ENCODE data around the gene UQCRC1. TPM values are rescaled to one million over a fixed set of nuclear protein-coding genes. Genes with fewer than 3 reads are reported as not detected.

UQCRC1 gene
- total and polyA plus RNA-seq, 12 donors: 723 to 1,330 (median 1,035) TPM

GRCh38 chr3:48555231-48555948 is 54.1 kb downstream of the UQCRC1 start:
- no peak for DNase-seq
- Histone ChIP-seq H3K4me3 (peak overlapping the region in 1 of 10 donors; percentile 72), H3K36me3 (no peaks in the 10 kb centered on the region), H3K9me3 (no peaks in the 10 kb centered on the region), H3K27ac (peak overlapping the region in 1 of 10 donors; percentile 86), H3K27me3 (no peaks in the 10 kb centered on the region), H3K4me1 (peaks cover 5 to 70% (median 23%) of the 10 kb centered on the region in 9 donors)
- no peak for ATAC-seq
- no peak for TF ChIP-seq CTCF (IDR thresholded peaks at IDR 0.05)
- intact Hi-C loops (cut with DNase I): loop anchor here in 4 of 10 donors (5.0 to 10.0 kb wide), 3 partner anchors 52 to 281 kb away; partner anchors contain the start of genes UQCRC1 (in 2 of the 4) and ATRIP (in 1 of the 4)
- WGBS, 2 donors: 90 to 93% methylated on average over 10 of the region's 10 CpGs

- no peaks in the 10 kb centered on the region for H3K9me3 ChIP-seq
- no peak overlapping the region for H3K4me3 ChIP-seq
- no peak for TF ChIP-seq CTCF (IDR thresholded peaks at IDR 0.05)
- H3K27ac ChIP-seq: peak overlapping the region in 1 of 10 donors; percentile 73
- intact Hi-C loops (cut with DNase I): loop anchor here in 5 of 10 donors (5.0 to 10.0 kb wide), 2 partner anchors 152 to 279 kb away; no protein-coding TSS in a partner anchor
- H3K36me3 ChIP-seq: no peaks in the 10 kb centered on the region
- peaks cover 0 to 66% (median 15%) of the 10 kb centered on the region in 9 donors for H3K4me1 ChIP-seq
- WGBS, 2 donors: 86 to 95% methylated on average over 14 of the region's 14 CpGs
- no peak for ATAC-seq
- H3K27me3 ChIP-seq: no peaks in the 10 kb centered on the region
- no peak for DNase-seq
Measured at GRCh38 chr3:48553886-48554845, 55.3 kb downstream of the UQCRC1 start.

- intact Hi-C loops (cut with DNase I): loop anchor here in 5 of 10 donors (5.0 to 10.0 kb wide), 2 partner anchors 151 to 279 kb away; no protein-coding TSS in a partner anchor
- H3K4me3 ChIP-seq: no peak overlapping the region
- H3K36me3 ChIP-seq: no peaks in the 10 kb centered on the region
- H3K9me3 ChIP-seq: no peaks in the 10 kb centered on the region
- ATAC-seq (no peak), DNase-seq (no peak)
- no peaks in the 10 kb centered on the region for H3K27me3 ChIP-seq
- peaks cover 0 to 66% (median 17%) of the 10 kb centered on the region in 9 donors for H3K4me1 ChIP-seq
- no peak for TF ChIP-seq CTCF (IDR thresholded peaks at IDR 0.05)
- 89 to 98% methylated on average over 5 of the region's 5 CpGs for WGBS, 2 donors
- H3K27ac ChIP-seq: peak overlapping the region in 1 of 10 donors; percentile 73
Measured at GRCh38 chr3:48553361-48553760, 56.1 kb downstream of the UQCRC1 start.
